IMR-90 (cell line): ENCODE measurements around the gene ANKRD40CL. TPM values are rescaled to one million over a fixed set of nuclear protein-coding genes. Genes with fewer than 3 reads are reported as not detected.

Experiments used
- ATAC-seq: fragments of 200-7000 bp; cut with Tn5 transposase; 2 replicates; pipeline ENCODE4 v1.9.1; 2020; ENCODE audit warnings: low read depth, mild to moderate bottlenecking, moderate library complexity
- BruUV-seq: library from RNA; stranded (reverse); fragments of 400-500 nt; replicated peaks from 2 replicates; lab custom pipeline; 2021; lab: Mats Ljungman, UMichigan
- CTCF ChIA-PET: fragments of 300-600 bp; formaldehyde crosslinking; extraction: SDS; loops from one replicate; lab custom pipeline; 2021; ENCODE audit warnings: antibody characterized with exemption; lab: Yijun Ruan, JAX
- POLR2A ChIA-PET: fragments of 300-600 bp; sonication (Branson Sonifier 250); formaldehyde crosslinking; loops from one replicate; lab custom pipeline; 2022; ENCODE audit warnings: antibody characterized with exemption; ENCODE audit not compliant: unreplicated experiment; lab: Charles Lee
- DNase-seq: peaks from one replicate; pipeline ENCODE4 v3.0.0; 2013
- H2AFZ ChIP-seq: replicated peaks from 2 replicates; pipeline ENCODE3; 2013; ENCODE audit warnings: low read length, mild to moderate bottlenecking; ENCODE audit not compliant: poor library complexity
- H2AK5ac ChIP-seq: 2 replicates; pipeline ENCODE4 v1.6.1; 2013; ENCODE audit warnings: low read depth, low read length, inconsistent platforms
- H2AK9ac ChIP-seq: replicated peaks from 2 replicates; pipeline ENCODE3; 2013; ENCODE audit warnings: mild to moderate bottlenecking, low read depth, low read length, moderate library complexity; ENCODE audit not compliant: poor library complexity
- H2BK120ac ChIP-seq: 2 replicates; pipeline ENCODE4 v1.6.1; 2013; ENCODE audit warnings: low read depth, low read length, inconsistent platforms
- H2BK15ac ChIP-seq: 3 replicates; pipeline ENCODE4 v1.6.1; 2013; ENCODE audit warnings: low read depth, low read length, inconsistent platforms
- H2BK20ac ChIP-seq: 2 replicates; pipeline ENCODE4 v1.6.1; 2013; ENCODE audit warnings: low read depth, mild to moderate bottlenecking, inconsistent platforms, low read length, moderate library complexity
- H2BK5ac ChIP-seq: 2 replicates; pipeline ENCODE4 v1.6.1; 2013; ENCODE audit warnings: mild to moderate bottlenecking, low read depth, low read length, inconsistent platforms; ENCODE audit not compliant: poor library complexity, severe bottlenecking
- H3K14ac ChIP-seq: replicated peaks from 2 replicates; pipeline ENCODE4 v1.6.1; 2013; ENCODE audit warnings: low read depth, low read length, inconsistent platforms
- H3K18ac ChIP-seq: 2 replicates; pipeline ENCODE4 v1.6.1; 2013; ENCODE audit warnings: low read depth, low read length, control low read depth
- H3K23ac ChIP-seq: 2 replicates; pipeline ENCODE4 v1.6.1; 2013; ENCODE audit warnings: low read depth, low read length, inconsistent platforms
- H3K27ac ChIP-seq: 2 replicates; pipeline ENCODE4 v1.5.1; 2013; ENCODE audit warnings: mild to moderate bottlenecking, control low read depth, low read length; ENCODE audit not compliant: insufficient read depth
- H3K27me3 ChIP-seq: 2 replicates; pipeline ENCODE4 v1.6.1; 2013; ENCODE audit warnings: low read length; ENCODE audit not compliant: control insufficient read depth, insufficient read depth
- H3K36me3 ChIP-seq: 2 replicates; pipeline ENCODE4 v1.6.1; 2013; ENCODE audit warnings: low read length, mixed read lengths; ENCODE audit not compliant: control insufficient read depth, insufficient read depth
- H3K4ac ChIP-seq: 2 replicates; pipeline ENCODE4 v1.6.1; 2013; ENCODE audit warnings: low read depth, low read length, inconsistent platforms
- H3K4me1 ChIP-seq: 2 replicates; pipeline ENCODE4 v1.6.1; 2013; ENCODE audit warnings: low read length, mixed read lengths; ENCODE audit not compliant: control insufficient read depth, insufficient read depth
- H3K4me2 ChIP-seq: 2 replicates; pipeline ENCODE4 v1.6.1; 2013; ENCODE audit warnings: low read depth, mild to moderate bottlenecking, control low read depth, low read length, moderate library complexity
- H3K4me3 ChIP-seq: 2 replicates; pipeline ENCODE4 v1.5.1; 2013; ENCODE audit warnings: low read depth, mild to moderate bottlenecking, control low read depth, low read length, moderate library complexity; ENCODE audit not compliant: insufficient read depth
- H3K56ac ChIP-seq: 2 replicates; pipeline ENCODE4 v1.6.1; 2013; ENCODE audit warnings: low read length, inconsistent platforms; ENCODE audit not compliant: insufficient read depth; ENCODE audit errors: extremely low read depth
- H3K79me1 ChIP-seq, 2 experiments: 2 replicates each; pipeline ENCODE4 v1.6.1; 2013; ENCODE audit warnings: low read length in 2 of 2, inconsistent platforms in 1 of 2, low read depth in 1 of 2
- H3K9ac ChIP-seq: 2 replicates; pipeline ENCODE4 v1.6.1; 2013; ENCODE audit warnings: low read depth, low read length, control low read depth
- H3K9me1 ChIP-seq: 2 replicates; pipeline ENCODE4 v1.6.1; 2013; ENCODE audit warnings: low read length, inconsistent platforms; ENCODE audit not compliant: insufficient read depth
- H3K9me3 ChIP-seq: 2 replicates; pipeline ENCODE4 v1.6.1; 2013; ENCODE audit warnings: low read length; ENCODE audit not compliant: control insufficient read depth, insufficient read depth
- H4K20me1 ChIP-seq: 2 replicates; pipeline ENCODE4 v1.6.1; 2013; ENCODE audit warnings: low read length, inconsistent platforms; ENCODE audit not compliant: insufficient read depth
- H4K5ac ChIP-seq: 2 replicates; pipeline ENCODE4 v1.6.1; 2013; ENCODE audit warnings: mild to moderate bottlenecking, low read depth, low read length, control low read depth
- H4K8ac ChIP-seq, 2 experiments: 2 replicates each; pipeline ENCODE4 v1.6.1; 2013; ENCODE audit warnings: low read depth in 2 of 2, low read length in 2 of 2, control low read depth in 1 of 2, inconsistent platforms in 1 of 2
- H4K91ac ChIP-seq: 2 replicates; pipeline ENCODE4 v1.6.1; 2013; ENCODE audit warnings: low read depth, low read length, inconsistent platforms; ENCODE audit not compliant: insufficient read depth
- CHD1 ChIP-seq: IDR thresholded peaks from 2 replicates; pipeline ENCODE4 v1.6.1; 2012; ENCODE audit warnings: low read depth, low read length, improper control_type of control experiment
- MAFK ChIP-seq: IDR thresholded peaks from 2 replicates; pipeline ENCODE4 v1.6.1; 2012; ENCODE audit warnings: low read depth, low read length, improper control_type of control experiment
- SMC3 ChIP-seq: fragments of 150-350 bp; IDR thresholded peaks from 2 replicates; pipeline ENCODE4 v1.6.1; 2016; ENCODE audit warnings: low read depth, mild to moderate bottlenecking, antibody characterized with exemption, low read length, moderate library complexity
- WGBS, 2 experiments: methylation state at CpG; one replicate each; pipeline versions ENCODE4 v1.1.5 to v1.1.7; 2013; ENCODE audit warnings: missing lambda C conversion rate in 2 of 2; ENCODE audit not compliant: insufficient read length in 1 of 2; ENCODE audit errors: extremely low coverage in 2 of 2; 5-methylcytosine and 5-hydroxymethylcytosine counted together
- dilution Hi-C: fragments of 300-500 bp; cut with HindIII; formaldehyde crosslinking; loops from one replicate; pipeline ENCODE4 v1.14.3; 2018; ENCODE audit warnings: low sequenced_read_pairs; ENCODE audit not compliant: unreplicated experiment
- in situ Hi-C: fragments of 300-500 bp; cut with MboI; formaldehyde crosslinking; loops from 3 replicates; pipeline ENCODE4 v1.14.3; 2019; ENCODE audit warnings: low sequenced_read_pairs, inconsistent platforms, mixed read lengths
- intact Hi-C: fragments of 100-400 bp; cut with micrococcal nuclease; formaldehyde crosslinking; loops from 2 replicates; pipeline ENCODE4 v1.10.0; 2022
- polyA plus RNA-seq, 3 experiments: library from polyadenylated mRNA; depleted of rRNA; stranded (reverse); fragments of >200 nt; gene quantifications; 2 replicates each; pipeline ENCODE4 v1.2.3, GENCODE V29; 2012; ENCODE audit warnings: low replicate concordance in 1 of 3
- total RNA-seq: library from RNA; depleted of rRNA; stranded (reverse); fragments of >200 nt; gene quantifications from 2 replicates; pipeline ENCODE4 v1.2.3, GENCODE V29; 2012

Gene ANKRD40CL
- total and polyA plus RNA-seq, 2 of the 4 experiments (the other 2 are of a cell fraction), result not detected

- Histone ChIP-seq H2AK5ac (no peak overlapping the region), H4K20me1 (peaks cover 65% of the 10 kb centered on the region), H3K4ac (no peak overlapping the region), H2BK120ac (no peak overlapping the region), H3K18ac (no peak overlapping the region), H3K27me3 (no peaks in the 10 kb centered on the region), H2BK5ac (peak overlapping the region; percentile 18), H3K4me3 (peak overlapping the region; percentile 79), H4K91ac (no peak overlapping the region), H3K4me1 (no peaks in the 10 kb centered on the region), H2AK9ac (no peak overlapping the region), H4K5ac (no peak overlapping the region), H3K9me1 (peaks cover 6% of the 10 kb centered on the region), H3K79me1 (peaks cover 0 to 18% of the 10 kb centered on the region in 2 experiments; a peak in 2 of 4 replicates), H3K14ac (0 out of 2 replicates have a peak overlapping the region, but pooled peaks have one; percentile 5), H2BK20ac (no peak overlapping the region), H4K8ac (no peak overlapping the region), H3K56ac (peak overlapping the region; percentile 9; the same call in 1 of the 2 replicates), H3K9me3 (no peaks in the 10 kb centered on the region), H3K9ac (peak overlapping the region; percentile 80; the same call in 1 of the 2 replicates), H3K27ac (no peak overlapping the region), H2BK15ac (no peak overlapping the region), H3K4me2 (peak overlapping the region; percentile 100), H2AFZ (no peak overlapping the region), H3K23ac (peak overlapping the region; percentile 34; the same call in 1 of the 2 replicates), H3K36me3 (0 out of 2 replicates have a peak, but pooled peaks cover 2% of the 10 kb centered on the region)
- WGBS, 2 experiments, result no CpG with 5 or more reads among the region's 7 CpGs
- no peak for ATAC-seq
- BruUV-seq, result no TSS peak
- in situ Hi-C loops, result no loop called here
- intact Hi-C loops, result no loop called here
- no peak for DNase-seq
- TF ChIP-seq MAFK (peak; percentile 15; the same call in 1 of the 2 replicates), CHD1 (no peak), SMC3 (no peak)
- dilution Hi-C loops, result no loop called here
- CTCF ChIA-PET, result interaction anchor here (0.6 kb wide), 1 partner anchor 436 kb away, joined by 5 read pairs; no protein-coding TSS in a partner anchor
- POLR2A ChIA-PET, result no interaction called here
These were observed 45.9 kb downstream of the ANKRD40CL start for GRCh38 chr17:50721194-50722010.
